GM18870 (cell line): ENCODE results near the gene GNB1L.

Source experiments
- ATAC-seq: cut with Tn5 transposase; IDR thresholded peaks from one replicate; pipeline ENCODE4 v1.9.1; 2021; ENCODE audit warnings: moderate library complexity; ENCODE audit not compliant: unreplicated experiment

The GNB1L gene

GRCh38 chr22:19755145-19755710 is 99.4 kb downstream of the GNB1L start:
- no peak for ATAC-seq

- no peak for ATAC-seq
Measured at GRCh38 chr22:19754701-19755144, 100.0 kb downstream of the GNB1L start.

GRCh38 chr22:19753996-19754700 is 100.5 kb downstream of the GNB1L start:
- ATAC-seq: no peak

GRCh38 chr22:19753090-19753842 is 101.4 kb downstream of the GNB1L start:
- ATAC-seq: no peak

GRCh38 chr22:19751497-19752245 is 103.0 kb downstream of the GNB1L start:
- no peak for ATAC-seq

- ATAC-seq: no peak
Measured at GRCh38 chr22:19750507-19751490, 103.9 kb downstream of the GNB1L start.

- ATAC-seq: no peak
Measured at GRCh38 chr22:19749876-19750275, 104.8 kb downstream of the GNB1L start.

- ATAC-seq: no peak
Measured at GRCh38 chr22:19748991-19749664, 105.5 kb downstream of the GNB1L start.

GRCh38 chr22:19748139-19748538 is 106.5 kb downstream of the GNB1L start:
- ATAC-seq: no peak

GRCh38 chr22:19747551-19747950 is 107.1 kb downstream of the GNB1L start:
- ATAC-seq: no peak

- ATAC-seq: no peak
Measured at GRCh38 chr22:19746726-19747125, 107.9 kb downstream of the GNB1L start.

- no peak for ATAC-seq
Measured at GRCh38 chr22:19745155-19746101, 109.2 kb downstream of the GNB1L start.

GRCh38 chr22:19744350-19745006 is 110.2 kb downstream of the GNB1L start:
- ATAC-seq: no peak

GRCh38 chr22:19743651-19744050 is 111.0 kb downstream of the GNB1L start:
- ATAC-seq: no peak

- ATAC-seq: no peak
Measured at GRCh38 chr22:19743081-19743480, 111.6 kb downstream of the GNB1L start.

GRCh38 chr22:19742160-19743066 is 112.3 kb downstream of the GNB1L start:
- no peak for ATAC-seq

- no peak for ATAC-seq
Measured at GRCh38 chr22:19741053-19741452, 113.6 kb downstream of the GNB1L start.
